HEK293T (cell line): ENCODE measurements around the gene NUTM2D.
"Not testable (repeated sequence)": the region's sequence is repeated elsewhere in the genome, so short reads cannot be mapped to it uniquely, and the experiment has no call there.

Experiments used
- BHLHE40 ChIP-seq: fragments of 450-650 bp; IDR thresholded peaks from 2 replicates; pipeline ENCODE4 v1.6.1; 2016; ENCODE audit warnings: mild to moderate bottlenecking, moderate library complexity, borderline replicate concordance
- ELF4 ChIP-seq: fragments of 450-650 bp; IDR thresholded peaks from 2 replicates; pipeline ENCODE4 v1.6.1; 2017; ENCODE audit warnings: antibody characterized with exemption
- FOXK2 ChIP-seq: fragments of 450-650 bp; IDR thresholded peaks from 2 replicates; pipeline ENCODE4 v1.6.1; 2016; ENCODE audit warnings: mild to moderate bottlenecking
- FOXM1 ChIP-seq: fragments of 450-650 bp; IDR thresholded peaks from 2 replicates; pipeline ENCODE4 v1.6.1; 2017; ENCODE audit warnings: mild to moderate bottlenecking, borderline replicate concordance

GRCh38 chr10:87357444-87357843 lies at the start of gene NUTM2D:
- TF ChIP-seq FOXK2, FOXM1, ELF4, BHLHE40: not testable (repeated sequence)
